ENCODE results near the gene TNXB. TPM values are rescaled to one million over a fixed set of nuclear protein-coding genes. Genes with fewer than 3 reads are reported as not detected.

TNXB gene
- total RNA-seq, 1 donor from 2014 or later, result 0.38 TPM

DNA sequence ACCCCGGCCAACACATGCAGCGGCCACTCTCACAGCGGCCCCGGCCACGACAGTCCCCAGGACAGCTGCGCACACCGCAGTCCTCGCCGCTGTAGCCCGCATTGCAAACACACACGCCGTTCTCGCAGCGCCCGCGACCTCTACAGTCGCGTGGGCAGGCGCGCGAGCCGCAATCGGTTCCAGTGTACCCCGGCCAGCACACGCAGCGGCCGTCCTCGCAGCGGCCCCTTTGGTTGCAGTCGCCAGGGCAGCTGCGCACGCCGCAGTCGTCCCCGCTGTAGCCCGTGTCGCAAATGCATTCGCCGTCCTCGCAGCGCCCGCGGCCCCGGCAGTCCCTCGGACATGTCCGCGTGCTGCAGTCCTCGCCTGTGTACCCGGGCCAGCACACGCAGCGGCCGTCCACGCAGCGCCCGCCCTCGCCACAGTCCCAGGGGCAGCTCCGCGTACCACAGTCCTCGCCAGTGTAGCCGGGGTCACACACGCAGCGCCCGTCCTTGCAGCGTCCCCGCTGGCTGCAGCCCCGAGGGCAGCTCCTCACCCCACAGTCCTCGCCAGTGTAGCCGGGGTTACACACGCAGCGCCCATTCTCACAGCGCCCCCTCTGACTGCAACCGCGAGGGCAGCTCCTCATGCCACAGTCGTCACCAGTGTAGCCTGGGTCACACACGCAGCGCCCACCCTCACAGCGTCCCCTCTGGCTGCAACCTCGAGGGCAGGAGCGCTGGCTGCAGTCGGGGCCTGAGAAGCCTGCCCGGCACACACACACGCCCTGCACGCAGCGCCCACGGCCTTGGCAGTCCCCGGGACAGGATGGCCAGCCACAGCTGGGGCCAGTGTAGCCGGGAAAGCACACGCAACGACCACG lies 12.5 kb downstream of the TNXB start:
- no peak for DNase-seq (ENCODE audit: low read depth)
- TF ChIP-seq CTCF (IDR thresholded peaks at IDR 0.05; ENCODE audit: insufficient read depth, low read length, poor library complexity, severe bottlenecking), result peak; percentile 20
- H3K27me3 ChIP-seq (ENCODE audit: control insufficient read depth, insufficient read depth, low read length), result peaks cover 61% of the 10 kb centered on the region
- no peaks in the 10 kb centered on the region for H3K36me3 ChIP-seq (ENCODE audit: control insufficient read depth, insufficient read depth, low read length)
- no peak overlapping the region for H3K4me3 ChIP-seq (ENCODE audit: low read depth, low read length)

DNA sequence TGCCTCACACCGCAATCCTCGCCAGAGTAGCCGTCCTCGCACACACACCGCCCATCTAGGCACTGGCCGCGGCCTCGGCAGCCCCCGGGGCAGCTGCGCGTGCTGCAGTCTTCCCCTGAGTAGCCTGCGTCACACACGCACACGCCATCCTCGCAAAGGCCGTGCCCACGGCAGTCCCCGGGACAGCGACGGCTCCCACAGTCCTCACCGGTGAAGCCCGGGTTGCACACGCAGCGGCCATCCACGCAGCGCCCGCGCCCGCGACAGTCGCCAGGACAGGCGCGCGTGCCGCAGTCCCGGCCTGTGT lies 13.1 kb downstream of the TNXB start:
- Histone ChIP-seq H3K4me3 (ENCODE audit: low read depth, low read length) (no peak overlapping the region), H3K36me3 (ENCODE audit: control insufficient read depth, insufficient read depth, low read length) (no peaks in the 10 kb centered on the region), H3K27me3 (ENCODE audit: control insufficient read depth, insufficient read depth, low read length) (peaks cover 61% of the 10 kb centered on the region)
- TF ChIP-seq CTCF (IDR thresholded peaks at IDR 0.05; ENCODE audit: insufficient read depth, low read length, poor library complexity, severe bottlenecking), result no peak
- DNase-seq (ENCODE audit: low read depth), result no peak

- DNase-seq (ENCODE audit: low read depth), result no peak
- H3K27me3 ChIP-seq (ENCODE audit: control insufficient read depth, insufficient read depth, low read length), result peaks cover 61% of the 10 kb centered on the region
- H3K4me3 ChIP-seq (ENCODE audit: low read depth, low read length), result no peak overlapping the region
- H3K36me3 ChIP-seq (ENCODE audit: control insufficient read depth, insufficient read depth, low read length), result no peaks in the 10 kb centered on the region
- peak; percentile 12 for TF ChIP-seq CTCF (IDR thresholded peaks at IDR 0.05; ENCODE audit: insufficient read depth, low read length, poor library complexity, severe bottlenecking)
Measured at GRCh38 chr6:32095338-32096086, 13.6 kb downstream of the TNXB start.

DNA sequence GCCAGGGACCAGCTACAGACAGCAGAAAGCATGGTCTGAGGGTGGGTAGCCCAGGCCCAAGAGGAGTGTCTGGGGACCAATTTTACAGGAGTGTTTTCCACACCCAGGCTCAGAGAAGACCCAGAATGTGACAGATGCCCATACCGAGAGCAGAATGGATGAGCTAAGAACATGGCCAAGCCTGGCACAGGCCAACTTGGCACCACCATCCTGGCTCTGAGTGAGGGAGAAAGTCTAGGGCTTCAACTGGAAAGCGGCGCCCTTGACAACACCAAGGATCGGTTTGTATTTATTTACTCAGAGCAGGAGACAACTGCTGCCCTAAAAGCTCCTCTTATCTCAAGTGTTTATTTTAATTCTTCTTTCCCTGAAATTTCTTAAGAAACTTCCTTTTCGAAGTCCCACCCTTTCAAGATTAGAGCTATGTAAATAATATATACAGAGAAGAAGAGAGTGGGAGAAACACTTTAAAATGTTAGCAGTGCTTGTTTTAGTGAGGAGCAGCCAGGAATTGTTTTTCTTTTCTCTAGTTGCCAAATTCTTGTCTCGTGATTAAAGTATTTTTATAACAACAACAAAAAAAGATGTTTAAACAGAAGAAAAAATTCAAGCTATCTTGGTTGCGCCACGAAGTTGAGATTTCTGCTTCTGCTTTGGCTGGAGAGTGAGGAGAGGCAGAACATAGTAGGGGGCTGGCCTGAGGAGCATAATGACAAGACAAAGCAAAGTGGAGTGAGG lies 16.2 kb downstream of the TNXB start:
- H3K27me3 ChIP-seq (ENCODE audit: control insufficient read depth, insufficient read depth, low read length), result peaks cover 77% of the 10 kb centered on the region
- no peak overlapping the region for H3K4me3 ChIP-seq (ENCODE audit: low read depth, low read length)
- no peak for TF ChIP-seq CTCF (IDR thresholded peaks at IDR 0.05; ENCODE audit: insufficient read depth, low read length, poor library complexity, severe bottlenecking)
- DNase-seq (ENCODE audit: low read depth), result no peak
- no peaks in the 10 kb centered on the region for H3K36me3 ChIP-seq (ENCODE audit: control insufficient read depth, insufficient read depth, low read length)

GRCh38 chr6:32089082-32089828 lies 19.9 kb downstream of the TNXB start:
- Histone ChIP-seq H3K4me3 (ENCODE audit: low read depth, low read length) (no peak overlapping the region), H3K27me3 (ENCODE audit: control insufficient read depth, insufficient read depth, low read length) (peaks cover 72% of the 10 kb centered on the region), H3K36me3 (ENCODE audit: control insufficient read depth, insufficient read depth, low read length) (no peaks in the 10 kb centered on the region)
- no peak for TF ChIP-seq CTCF (IDR thresholded peaks at IDR 0.05; ENCODE audit: insufficient read depth, low read length, poor library complexity, severe bottlenecking)
- no peak for DNase-seq (ENCODE audit: low read depth)

All from kidney epithelial cell (primary cell).